GM23338 (cell line): ENCODE data around the gene LUC7L.
"Not testable (repeated sequence)": the region's sequence is repeated elsewhere in the genome, so short reads cannot be mapped to it uniquely, and the experiment has no call there.

ENCODE experiments used
- CREB1 ChIP-seq: fragments of 250-450 bp; sonication (Bioruptor Pico); IDR thresholded peaks from 2 replicates; pipeline ENCODE4 v1.5.0; 2020; ENCODE audit warnings: low read depth, mild to moderate bottlenecking, moderate library complexity
- CTCF ChIP-seq, 2 experiments: fragments of 200-600 bp in 1 of 2; sonication (generic) in 1 of 2; conservative IDR thresholded peaks; 2 replicates each; pipeline versions ENCODE4 v1.5.1 to v1.6.1; 2016 to 2017; ENCODE audit warnings: antibody characterized with exemption in 2 of 2, low read depth in 2 of 2, mild to moderate bottlenecking in 2 of 2, moderate library complexity in 1 of 2
- ETS1 ChIP-seq: IDR thresholded peaks from 2 replicates; pipeline ENCODE4 v1.6.1; 2016; ENCODE audit warnings: antibody characterized with exemption
- EZH2 ChIP-seq: fragments of 200-600 bp; sonication (generic); IDR thresholded peaks from one replicate; pipeline ENCODE4 v1.8.0; 2017; ENCODE audit warnings: antibody characterized with exemption, mild to moderate bottlenecking, low read depth; ENCODE audit not compliant: unreplicated experiment
- EZH2phosphoT487 ChIP-seq: fragments of 200-600 bp; sonication (generic); IDR thresholded peaks from one replicate; pipeline ENCODE4 v1.8.1; 2018; ENCODE audit warnings: antibody characterized with exemption; ENCODE audit not compliant: unreplicated experiment
- JUNB ChIP-seq: IDR thresholded peaks from one replicate; pipeline ENCODE4 v1.6.1; 2016; ENCODE audit warnings: antibody characterized with exemption; ENCODE audit not compliant: unreplicated experiment
- NANOG ChIP-seq: IDR thresholded peaks from 2 replicates; pipeline ENCODE4 v1.6.1; 2016; ENCODE audit warnings: antibody characterized with exemption, borderline replicate concordance
- POLR2AphosphoS5 ChIP-seq: IDR thresholded peaks from 2 replicates; pipeline ENCODE4 v1.6.1; 2016; ENCODE audit warnings: antibody characterized with exemption, low read depth
- ZNF114 ChIP-seq: fragments of 250-450 bp; sonication (Bioruptor Pico); IDR thresholded peaks from 2 replicates; pipeline ENCODE4 v1.5.0; 2020; ENCODE audit warnings: mild to moderate bottlenecking, moderate library complexity
- ZNF462 ChIP-seq: fragments of 250-450 bp; sonication (Bioruptor Pico); IDR thresholded peaks from 2 replicates; pipeline ENCODE4 v1.5.0; 2020; ENCODE audit warnings: mild to moderate bottlenecking, moderate library complexity
- TF ChIP-seq, protein P1 (sequence below): IDR thresholded peaks from one replicate; pipeline ENCODE4 v1.6.1; 2018; ENCODE audit warnings: antibody characterized with exemption; ENCODE audit not compliant: unreplicated experiment

GRCh38 chr16:153129-153521 is 76.1 kb downstream of the LUC7L start:
- not testable (repeated sequence) for TF ChIP-seq CREB1 (CRISPR knock-in tag); CTCF (conservative IDR thresholded peaks at IDR 0.05; ENCODE audit: low read depth in 2 of 2); EZH2; JUNB; EZH2phosphoT487; POLR2AphosphoS5; ZNF462 (CRISPR knock-in tag); ETS1; ZNF114 (CRISPR knock-in tag); NANOG
- TF ChIP-seq, protein P1, sequence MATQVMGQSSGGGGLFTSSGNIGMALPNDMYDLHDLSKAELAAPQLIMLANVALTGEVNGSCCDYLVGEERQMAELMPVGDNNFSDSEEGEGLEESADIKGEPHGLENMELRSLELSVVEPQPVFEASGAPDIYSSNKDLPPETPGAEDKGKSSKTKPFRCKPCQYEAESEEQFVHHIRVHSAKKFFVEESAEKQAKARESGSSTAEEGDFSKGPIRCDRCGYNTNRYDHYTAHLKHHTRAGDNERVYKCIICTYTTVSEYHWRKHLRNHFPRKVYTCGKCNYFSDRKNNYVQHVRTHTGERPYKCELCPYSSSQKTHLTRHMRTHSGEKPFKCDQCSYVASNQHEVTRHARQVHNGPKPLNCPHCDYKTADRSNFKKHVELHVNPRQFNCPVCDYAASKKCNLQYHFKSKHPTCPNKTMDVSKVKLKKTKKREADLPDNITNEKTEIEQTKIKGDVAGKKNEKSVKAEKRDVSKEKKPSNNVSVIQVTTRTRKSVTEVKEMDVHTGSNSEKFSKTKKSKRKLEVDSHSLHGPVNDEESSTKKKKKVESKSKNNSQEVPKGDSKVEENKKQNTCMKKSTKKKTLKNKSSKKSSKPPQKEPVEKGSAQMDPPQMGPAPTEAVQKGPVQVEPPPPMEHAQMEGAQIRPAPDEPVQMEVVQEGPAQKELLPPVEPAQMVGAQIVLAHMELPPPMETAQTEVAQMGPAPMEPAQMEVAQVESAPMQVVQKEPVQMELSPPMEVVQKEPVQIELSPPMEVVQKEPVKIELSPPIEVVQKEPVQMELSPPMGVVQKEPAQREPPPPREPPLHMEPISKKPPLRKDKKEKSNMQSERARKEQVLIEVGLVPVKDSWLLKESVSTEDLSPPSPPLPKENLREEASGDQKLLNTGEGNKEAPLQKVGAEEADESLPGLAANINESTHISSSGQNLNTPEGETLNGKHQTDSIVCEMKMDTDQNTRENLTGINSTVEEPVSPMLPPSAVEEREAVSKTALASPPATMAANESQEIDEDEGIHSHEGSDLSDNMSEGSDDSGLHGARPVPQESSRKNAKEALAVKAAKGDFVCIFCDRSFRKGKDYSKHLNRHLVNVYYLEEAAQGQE: not testable (repeated sequence)
